GM19043 (cell line): ENCODE measurements around the gene SMC6.

Experiments
- ATAC-seq: cut with Tn5 transposase; IDR thresholded peaks from one replicate; pipeline ENCODE4 v1.9.1; 2021; ENCODE audit warnings: low read depth; ENCODE audit not compliant: unreplicated experiment

The SMC6 gene

GRCh38 chr2:17753803-17754663 is at the start of gene SMC6, which contains the start of gene GEN1:
Gene SMC6, minus strand, starts transcription at chr2:17753810. Its CDS starts 7,864 bp downstream, at chr2:17745946.
Gene GEN1, plus strand, starts transcription at chr2:17754138. Its CDS starts 5,806 bp downstream, at chr2:17759944.
- ATAC-seq, result peak; percentile 51

GRCh38 chr2:17800693-17801458 is 47.3 kb upstream of the SMC6 start:
- no peak for ATAC-seq

GRCh38 chr2:17800219-17800618 is 46.6 kb upstream of the SMC6 start:
- no peak for ATAC-seq

GRCh38 chr2:17799301-17800120 is 45.9 kb upstream of the SMC6 start:
- no peak for ATAC-seq

GRCh38 chr2:17798338-17798737 is 44.7 kb upstream of the SMC6 start:
- no peak for ATAC-seq

- no peak for ATAC-seq
These were observed 41.7 kb upstream of the SMC6 start for GRCh38 chr2:17795309-17795708.

GRCh38 chr2:17793803-17794354 is 40.3 kb upstream of the SMC6 start:
- ATAC-seq, result no peak

GRCh38 chr2:17793296-17793695 is 39.7 kb upstream of the SMC6 start:
- no peak for ATAC-seq

- ATAC-seq, result peak; percentile 40
These were observed 38.9 kb upstream of the SMC6 start for GRCh38 chr2:17792515-17792914.

- no peak for ATAC-seq
These were observed 38.2 kb upstream of the SMC6 start for GRCh38 chr2:17791817-17792130.

- ATAC-seq, result no peak
These were observed 37.7 kb upstream of the SMC6 start for GRCh38 chr2:17791121-17791816.

- no peak for ATAC-seq
These were observed 36.9 kb upstream of the SMC6 start for GRCh38 chr2:17790536-17790935.

- ATAC-seq, result no peak
These were observed 35.2 kb upstream of the SMC6 start for GRCh38 chr2:17788773-17789172.

GRCh38 chr2:17786727-17787126 is 33.1 kb upstream of the SMC6 start:
- ATAC-seq, result no peak

GRCh38 chr2:17781482-17781881 is 27.9 kb upstream of the SMC6 start:
- ATAC-seq, result no peak

GRCh38 chr2:17780546-17780945 is 26.9 kb upstream of the SMC6 start:
- ATAC-seq, result no peak

- ATAC-seq, result no peak
These were observed 18.9 kb upstream of the SMC6 start for GRCh38 chr2:17772532-17772931.

- no peak for ATAC-seq
These were observed 18.3 kb upstream of the SMC6 start for GRCh38 chr2:17771956-17772355.

GRCh38 chr2:17768894-17769293 is 15.3 kb upstream of the SMC6 start:
- no peak for ATAC-seq

- ATAC-seq, result no peak
These were observed 11.8 kb upstream of the SMC6 start for GRCh38 chr2:17765398-17765797.
